GM19452 (cell line): ENCODE data around the gene METTL22.

Experiments
- ATAC-seq: cut with Tn5 transposase; IDR thresholded peaks from one replicate; pipeline ENCODE4 v1.9.1; 2021; ENCODE audit not compliant: unreplicated experiment

METTL22 gene

DNA sequence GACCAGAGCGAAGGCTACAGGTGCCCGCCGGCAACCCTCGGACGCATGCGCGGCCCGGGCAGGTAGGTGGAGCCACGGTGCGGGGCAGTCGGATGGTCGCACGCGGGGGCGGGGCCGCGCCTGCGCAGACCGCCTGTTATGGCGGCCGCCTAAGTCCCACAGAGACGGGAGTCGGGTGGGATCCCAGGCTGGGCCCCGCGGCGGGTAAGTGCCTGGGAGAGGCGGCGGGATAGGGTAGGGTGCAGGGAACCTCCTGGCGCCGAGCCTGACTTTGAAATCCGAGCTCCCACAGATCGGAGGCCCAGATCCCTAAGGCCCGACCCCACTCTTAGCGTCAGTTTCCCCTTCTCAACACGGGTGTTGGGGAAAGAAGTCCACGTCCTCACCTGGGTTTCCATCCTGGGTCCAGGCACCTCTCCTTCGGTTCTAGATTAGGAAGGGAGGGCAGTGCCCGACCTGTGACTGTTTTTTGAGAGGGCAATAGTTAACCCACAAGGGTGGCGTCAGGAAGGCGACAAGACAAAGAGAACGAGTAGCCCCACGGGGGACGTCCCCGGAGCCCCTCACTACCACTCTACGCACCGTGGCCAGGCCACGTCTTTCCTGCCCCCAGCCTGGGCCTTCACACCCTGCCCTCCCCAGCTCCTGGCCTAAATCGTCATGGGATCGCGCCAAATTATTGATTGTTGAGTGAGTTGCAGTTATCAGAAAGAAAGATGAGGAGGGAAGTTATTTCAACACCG lies at the start of gene METTL22:
Gene METTL22 (plus strand): TSS at position 127 of the 743 bp plus-strand sequence. CDS start 3,968 bp downstream, outside the sequence.
- ATAC-seq: peak; percentile 96

DNA sequence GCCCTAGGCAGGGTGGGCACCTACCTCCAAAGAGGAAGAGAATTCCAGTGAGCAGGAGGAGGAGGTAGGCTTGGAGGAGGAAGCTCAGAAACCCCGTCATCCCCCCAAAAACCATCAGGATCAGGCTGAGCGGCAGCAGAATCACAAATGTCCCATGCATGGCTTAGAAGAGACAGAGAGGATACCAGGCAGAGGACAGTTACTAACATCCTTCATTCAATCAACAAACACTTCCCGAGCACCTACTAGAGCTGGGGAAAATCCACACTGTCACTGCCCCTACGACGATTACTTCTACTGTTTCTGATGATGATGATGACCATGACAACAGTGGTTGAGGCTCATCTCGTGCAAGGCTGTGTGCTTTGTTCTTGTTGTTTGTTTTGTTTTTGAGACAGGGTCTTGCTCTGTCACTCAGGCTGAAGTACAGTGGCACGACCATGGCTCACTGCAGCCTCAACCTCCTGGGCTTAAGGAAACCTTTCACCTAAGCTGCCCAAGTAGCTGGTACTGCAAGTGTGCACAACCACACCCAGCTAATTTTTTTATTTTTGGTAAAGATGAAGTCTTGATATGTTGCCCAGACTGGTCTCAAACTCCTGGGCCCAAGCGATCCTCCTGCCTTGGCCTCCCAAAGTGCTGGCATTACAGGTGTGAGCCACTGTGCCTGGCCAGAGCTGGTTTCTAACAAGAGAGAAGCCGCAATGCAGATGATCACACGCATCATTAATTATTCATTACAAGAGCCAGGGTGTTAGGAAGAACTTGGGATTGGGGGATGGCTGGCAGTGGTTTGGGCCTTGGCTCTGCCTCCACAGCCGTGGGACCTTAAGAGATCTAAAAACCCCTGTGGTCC lies 49.2 kb upstream of the METTL22 start:
- no peak for ATAC-seq

DNA sequence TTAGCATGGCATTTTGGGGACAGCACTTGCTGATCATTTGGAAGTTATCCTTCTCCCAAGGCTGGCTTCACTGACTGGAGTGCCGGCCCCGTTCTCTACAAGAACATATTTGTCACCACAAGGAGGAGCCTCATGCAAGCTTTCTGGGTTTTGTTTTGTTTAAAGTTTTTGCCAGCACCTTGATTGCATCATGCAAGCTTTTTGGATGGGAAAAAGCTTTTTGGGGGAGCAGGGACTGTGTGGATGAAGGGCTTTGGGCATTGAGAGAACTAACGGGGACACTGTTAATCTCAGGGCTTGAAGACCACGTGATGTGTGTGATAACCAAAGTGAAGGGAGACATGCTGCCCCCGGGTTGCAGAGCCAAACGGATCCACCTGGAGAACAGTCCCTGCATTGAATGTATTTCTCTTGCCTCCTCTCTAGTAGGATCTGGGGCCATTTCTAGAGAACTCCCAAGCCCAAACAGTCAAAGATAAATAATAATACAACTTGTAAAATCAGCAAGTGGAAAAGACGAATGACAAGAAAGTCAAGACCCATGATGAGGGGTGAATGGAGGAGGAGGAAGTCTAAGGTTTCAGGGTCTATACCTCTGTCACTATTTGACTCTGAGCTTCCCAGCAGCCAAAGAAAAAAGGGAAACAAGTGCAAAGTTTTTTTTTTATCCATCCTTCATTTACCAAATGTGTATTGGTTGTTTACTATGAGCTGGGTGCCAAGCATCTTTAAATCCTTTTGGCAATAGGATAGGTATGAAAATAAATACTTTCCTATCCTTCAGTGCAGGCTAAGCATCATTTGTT lies 48.4 kb upstream of the METTL22 start:
- ATAC-seq: no peak

DNA sequence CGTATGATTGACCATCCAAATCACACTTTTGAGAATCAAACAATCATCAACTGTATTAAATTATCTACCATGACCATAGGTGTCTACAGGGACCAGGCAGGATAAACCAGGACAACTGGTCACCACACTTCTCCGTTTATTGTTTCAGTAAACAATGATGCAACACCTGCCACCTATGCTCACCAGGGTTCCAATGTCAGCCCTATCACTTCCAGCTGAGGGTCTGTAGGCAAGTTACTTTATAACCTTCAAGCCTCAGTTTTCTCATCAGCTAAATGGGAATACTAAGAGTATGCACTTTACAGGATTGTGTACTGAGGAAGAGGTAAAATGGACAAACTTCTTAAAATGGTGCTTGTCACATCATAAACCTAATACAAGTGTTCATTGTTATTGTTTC lies 46.1 kb upstream of the METTL22 start:
- no peak for ATAC-seq

GRCh38 chr16:8576141-8577004 lies 45.1 kb upstream of the METTL22 start:
- no peak for ATAC-seq

- no peak for ATAC-seq
Observed at GRCh38 chr16:8577678-8578304, 43.7 kb upstream of the METTL22 start.

- ATAC-seq: no peak
Observed at GRCh38 chr16:8579559-8579958, 41.9 kb upstream of the METTL22 start.

DNA sequence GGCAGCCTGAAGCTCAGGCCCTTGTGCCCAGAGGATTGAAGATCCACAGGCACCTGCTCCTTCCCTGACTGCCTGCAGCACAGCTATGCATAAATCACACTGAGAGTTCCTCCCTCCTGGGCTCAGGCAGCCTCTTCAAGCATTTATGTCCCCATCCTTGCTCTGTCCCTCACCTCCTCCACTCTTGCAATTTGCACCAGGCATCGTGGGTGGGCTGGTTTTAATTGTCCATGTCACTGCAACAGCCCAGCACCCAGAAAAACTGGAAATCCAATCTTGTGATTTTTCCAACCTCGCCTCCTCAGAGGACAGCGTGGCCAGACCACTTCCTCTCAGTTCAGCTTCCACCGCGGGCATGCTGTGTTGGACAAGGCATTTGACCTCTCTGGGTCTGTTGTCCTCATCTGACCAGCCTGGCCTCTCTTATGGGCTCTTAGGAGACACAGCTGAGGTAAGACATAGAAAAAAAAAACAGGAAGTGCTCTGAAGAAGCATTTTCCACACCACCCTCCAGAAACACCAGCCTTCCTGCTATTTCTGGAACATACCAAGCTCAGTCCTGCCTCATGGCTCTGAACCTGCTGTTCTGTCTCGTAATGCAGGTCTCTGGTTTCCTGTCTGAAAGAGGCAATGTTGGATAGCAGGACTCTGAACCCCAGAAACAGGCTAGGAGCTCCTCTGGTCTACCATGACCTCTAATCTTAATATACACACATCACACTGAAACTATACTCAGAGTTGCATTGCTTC lies 39.5 kb upstream of the METTL22 start:
- ATAC-seq: no peak

DNA sequence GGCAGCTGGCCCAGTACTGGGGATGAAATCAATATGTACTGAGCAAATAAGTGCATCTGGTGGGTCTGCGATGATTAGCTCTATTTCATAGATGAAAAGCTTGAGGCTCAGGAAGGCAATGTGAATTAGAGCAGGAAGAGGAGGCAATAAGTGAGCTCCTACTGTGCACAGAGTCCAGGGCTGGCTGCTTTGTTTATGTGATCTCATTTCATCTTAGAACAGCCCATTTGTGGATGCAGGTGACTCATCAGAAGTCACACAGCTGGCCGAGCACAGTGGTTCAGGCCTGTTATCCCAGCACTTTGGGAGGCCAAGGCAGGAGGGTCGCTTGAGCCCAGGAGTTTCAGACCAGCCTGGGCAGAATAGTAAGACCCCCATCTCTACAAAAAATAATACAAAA lies 38.3 kb upstream of the METTL22 start:
- no peak for ATAC-seq

- no peak for ATAC-seq
Observed at GRCh38 chr16:8583732-8584131, 37.8 kb upstream of the METTL22 start.

- no peak for ATAC-seq
Observed at GRCh38 chr16:8585041-8585440, 36.5 kb upstream of the METTL22 start.

DNA sequence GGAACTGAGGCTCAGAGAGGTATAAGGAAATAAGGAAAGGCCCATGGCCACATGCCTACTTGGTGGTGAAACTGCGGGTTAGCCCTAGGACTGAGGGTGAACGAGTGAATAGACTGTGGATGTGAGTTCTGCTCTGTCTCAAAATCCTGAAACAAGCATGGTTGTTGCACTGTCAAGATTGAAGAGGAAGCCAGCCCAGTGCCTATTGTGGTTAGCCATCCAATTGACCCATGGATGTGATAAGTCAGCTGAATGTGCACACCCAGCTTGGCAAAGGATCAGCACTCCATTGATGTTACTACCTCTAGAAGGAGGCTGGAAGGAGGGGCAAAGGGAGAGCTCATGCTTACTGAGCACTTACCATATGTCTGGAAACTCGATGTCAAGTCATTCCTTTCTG lies 35.6 kb upstream of the METTL22 start:
- ATAC-seq: no peak

DNA sequence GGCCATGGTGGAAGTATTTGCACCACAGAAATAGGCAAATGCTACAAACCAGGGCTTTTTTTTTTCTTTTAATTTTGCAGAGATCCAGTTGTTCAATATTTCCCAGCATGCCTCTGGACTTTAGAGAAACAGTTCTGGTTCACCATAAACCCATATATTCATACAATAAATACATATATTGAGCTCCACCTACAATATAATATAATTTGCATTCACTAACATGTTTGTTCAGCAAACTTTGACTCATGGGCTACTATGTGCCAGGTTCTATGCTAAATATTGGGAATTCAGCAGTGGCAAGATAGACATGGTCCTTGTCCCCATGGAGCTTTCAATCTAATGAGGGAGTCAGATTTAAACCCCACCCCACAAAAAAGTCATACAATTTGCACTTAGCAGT lies 34.4 kb upstream of the METTL22 start:
- no peak for ATAC-seq

- ATAC-seq: no peak
Observed at GRCh38 chr16:8588682-8589056, 32.8 kb upstream of the METTL22 start.

DNA sequence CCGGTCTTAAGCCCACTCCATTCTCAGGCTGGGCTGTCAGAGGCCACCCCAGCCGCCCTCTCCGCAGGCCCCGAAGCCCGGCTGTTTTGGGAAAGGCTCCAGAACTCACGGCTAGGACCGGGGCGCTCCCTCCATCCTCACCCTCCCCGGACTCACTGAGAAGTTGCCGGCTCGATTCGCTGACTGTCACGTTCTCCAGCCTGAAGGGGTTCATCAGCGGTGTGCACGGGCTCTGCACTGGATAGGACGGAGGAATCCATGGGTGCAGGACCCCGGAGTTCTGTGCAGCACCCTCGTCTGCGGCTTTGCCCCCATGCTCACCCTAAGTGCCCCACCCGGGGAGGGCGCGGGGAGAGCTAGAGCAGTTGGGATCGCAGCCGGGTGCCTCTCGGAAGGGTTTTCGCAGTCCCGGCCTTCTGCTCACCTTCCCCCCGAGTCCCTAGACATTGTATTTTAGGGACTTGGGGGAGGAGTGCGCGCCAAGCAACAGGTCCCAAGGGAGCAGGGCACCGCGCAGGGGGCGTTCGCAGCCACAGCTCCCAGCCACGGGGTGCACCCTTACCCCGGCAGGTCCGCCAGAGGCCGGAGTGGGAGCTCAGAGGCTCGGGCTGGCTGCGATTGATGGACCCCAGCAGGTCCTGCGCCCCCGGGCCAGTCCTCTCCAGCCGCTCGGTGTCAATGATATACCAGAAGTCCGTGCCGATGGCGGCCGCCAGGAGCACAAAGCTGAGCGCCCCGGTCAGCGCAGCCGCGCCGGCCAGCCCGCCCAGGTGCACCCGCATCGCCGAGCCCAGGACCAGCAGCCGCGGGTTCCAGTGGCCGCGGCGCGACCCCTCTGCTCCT lies 32.2 kb upstream of the METTL22 start:
- ATAC-seq: no peak

GRCh38 chr16:8589900-8590688 lies 31.4 kb upstream of the METTL22 start, which contains the start of gene TMEM114:
Gene TMEM114, minus strand, starts transcription at chr16:8590511. Its CDS starts 673 bp downstream, at chr16:8589838.
- no peak for ATAC-seq

GRCh38 chr16:8590811-8591210 lies 30.7 kb upstream of the METTL22 start:
- no peak for ATAC-seq

- no peak for ATAC-seq
Observed at GRCh38 chr16:8591451-8591850, 30.0 kb upstream of the METTL22 start.
